Prostate gland (tissue), 2 donors: ENCODE measurements around the gene CBR1. TPM values are rescaled to one million over a fixed set of nuclear protein-coding genes. Genes with fewer than 3 reads are reported as not detected.

ENCODE experiments used
- DNase-seq: peaks from one replicate; pipeline ENCODE4 v3.0.0-alpha.2; 2019; ENCODE audit warnings: low spot score
- H3K27ac ChIP-seq, 2 donors: fragments of 200-600 bp; sonication (generic); 2 replicates each; pipeline ENCODE4 v1.5.1; 2017 to 2019
- H3K27me3 ChIP-seq: fragments of 200-600 bp; sonication (generic); replicated peaks from 2 replicates; pipeline ENCODE4 v1.5.1; 2019; ENCODE audit not compliant: insufficient read depth
- H3K36me3 ChIP-seq, 2 donors: fragments of 200-600 bp; sonication (generic); 1 replicate in 1 of 2; 2 replicates in 1 of 2; pipeline versions ENCODE4 v1.5.1 to v1.8.1; 2017 to 2019
- H3K4me1 ChIP-seq: fragments of 200-600 bp; sonication (generic); replicated peaks from 2 replicates; pipeline ENCODE4 v1.5.1; 2019
- H3K4me3 ChIP-seq, 2 donors: fragments of 200-600 bp; sonication (generic); 2 replicates each; pipeline ENCODE4 v1.5.1; 2017 to 2019
- H3K9me3 ChIP-seq: fragments of 200-600 bp; sonication (generic); 2 replicates; pipeline ENCODE4 v1.5.1; 2017
- POLR2A ChIP-seq: fragments of 450-650 bp; IDR thresholded peaks from one replicate; pipeline ENCODE4 v1.6.1; 2016; ENCODE audit warnings: antibody characterized with exemption, mild to moderate bottlenecking
- POLR2AphosphoS5 ChIP-seq: sonication (generic); formaldehyde crosslinking; IDR thresholded peaks from one replicate; pipeline ENCODE4 v1.6.1; 2017; ENCODE audit warnings: antibody characterized with exemption
- WGBS: methylation state at CpG from one replicate; pipeline ENCODE4 v1.1.5; 2018; 5-methylcytosine and 5-hydroxymethylcytosine counted together
- intact Hi-C: fragments of 100-400 bp; cut with DNase I; formaldehyde crosslinking; loops from one replicate; pipeline ENCODE4 v1.14.2; 2022
- total RNA-seq, 2 donors: library from RNA; depleted of rRNA; stranded (reverse); fragments of >200 nt; gene quantifications; one replicate each; pipeline ENCODE4 v1.1.0, GENCODE V29; 2016
- TF ChIP-seq, protein P1 (sequence below), 4 experiments: fragments of 200-600 bp in 2 of 4; fragments of 450-650 bp in 2 of 4; sonication (generic) in 2 of 4; IDR thresholded peaks; 1 replicate in 3 of 4; 2 replicates in 1 of 4; pipeline ENCODE4 v1.5.1; 2016 to 2019; ENCODE audit warnings: antibody characterized with exemption in 4 of 4, mild to moderate bottlenecking in 2 of 4, moderate library complexity in 2 of 4

The CBR1 gene
- total RNA-seq, 2 donors from 2014 or later = 200 to 571 TPM

DNA sequence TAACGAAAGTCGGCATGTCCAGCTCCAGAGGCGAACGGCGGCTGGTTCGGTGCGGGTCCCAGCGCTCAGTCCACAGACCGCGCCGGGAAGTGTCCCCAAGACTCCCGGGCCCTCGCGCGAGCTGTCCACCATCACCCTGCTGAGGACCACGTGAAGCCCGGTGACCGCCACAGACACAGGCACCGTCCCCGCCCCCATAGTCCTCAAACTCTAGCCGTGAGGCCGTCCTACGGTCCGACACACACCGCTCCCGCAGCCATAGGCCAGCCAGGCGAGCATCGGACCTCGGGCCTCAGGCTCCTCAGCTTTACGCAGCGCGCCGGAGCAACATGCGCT is 10.0 kb upstream of the CBR1 start:
- peak overlapping the region; percentile 84 to 89 for H3K27ac ChIP-seq
- H3K4me1 ChIP-seq = peaks cover 9% of the 10 kb centered on the region
- peak overlapping the region; percentile 57 to 61 for H3K4me3 ChIP-seq
- DNase-seq = peak; percentile 14
- H3K9me3 ChIP-seq = no peaks in the 10 kb centered on the region
- intact Hi-C loops = no loop called here
- H3K27me3 ChIP-seq = no peaks in the 10 kb centered on the region
- peaks cover 3 to 9% of the 10 kb centered on the region in 2 donors for H3K36me3 ChIP-seq
- TF ChIP-seq POLR2AphosphoS5 (no peak), POLR2A (no peak)
- TF ChIP-seq, protein P1, sequence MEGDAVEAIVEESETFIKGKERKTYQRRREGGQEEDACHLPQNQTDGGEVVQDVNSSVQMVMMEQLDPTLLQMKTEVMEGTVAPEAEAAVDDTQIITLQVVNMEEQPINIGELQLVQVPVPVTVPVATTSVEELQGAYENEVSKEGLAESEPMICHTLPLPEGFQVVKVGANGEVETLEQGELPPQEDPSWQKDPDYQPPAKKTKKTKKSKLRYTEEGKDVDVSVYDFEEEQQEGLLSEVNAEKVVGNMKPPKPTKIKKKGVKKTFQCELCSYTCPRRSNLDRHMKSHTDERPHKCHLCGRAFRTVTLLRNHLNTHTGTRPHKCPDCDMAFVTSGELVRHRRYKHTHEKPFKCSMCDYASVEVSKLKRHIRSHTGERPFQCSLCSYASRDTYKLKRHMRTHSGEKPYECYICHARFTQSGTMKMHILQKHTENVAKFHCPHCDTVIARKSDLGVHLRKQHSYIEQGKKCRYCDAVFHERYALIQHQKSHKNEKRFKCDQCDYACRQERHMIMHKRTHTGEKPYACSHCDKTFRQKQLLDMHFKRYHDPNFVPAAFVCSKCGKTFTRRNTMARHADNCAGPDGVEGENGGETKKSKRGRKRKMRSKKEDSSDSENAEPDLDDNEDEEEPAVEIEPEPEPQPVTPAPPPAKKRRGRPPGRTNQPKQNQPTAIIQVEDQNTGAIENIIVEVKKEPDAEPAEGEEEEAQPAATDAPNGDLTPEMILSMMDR (IDR thresholded peaks at IDR 0.05) = no peak
- 0% methylated on average over 34 of the region's 34 CpGs for WGBS

GRCh38 chr21:36060159-36060921 is 9.5 kb upstream of the CBR1 start, which contains the start of gene SETD4:
Gene SETD4, minus strand, starts transcription at chr21:36060526. Its CDS starts 1,638 bp downstream, at chr21:36058888.
- H3K4me1 ChIP-seq = peaks cover 9% of the 10 kb centered on the region
- WGBS = under 1% methylated on average over 56 of the region's 57 CpGs
- H3K36me3 ChIP-seq = peaks cover 3 to 9% of the 10 kb centered on the region in 2 donors
- no peaks in the 10 kb centered on the region for H3K9me3 ChIP-seq
- intact Hi-C loops = no loop called here
- peak; percentile 80 for DNase-seq
- TF ChIP-seq, protein P1 (IDR thresholded peaks at IDR 0.05) = no peak
- TF ChIP-seq POLR2AphosphoS5 = peak; percentile 89
- peak; percentile 81 for TF ChIP-seq POLR2A
- H3K27me3 ChIP-seq = no peaks in the 10 kb centered on the region
- peak within 1 kb of the TSS; percentile 84 to 89 for H3K27ac ChIP-seq
- peak within 1 kb of the TSS; percentile 57 to 61 for H3K4me3 ChIP-seq

- no peak for DNase-seq
- 98% methylated on average over 2 of the region's 2 CpGs for WGBS
- intact Hi-C loops = no loop called here
- H3K27ac ChIP-seq = no peak overlapping the region
- TF ChIP-seq, protein P1 (IDR thresholded peaks at IDR 0.05) = no peak
- no peak for TF ChIP-seq POLR2AphosphoS5
- TF ChIP-seq POLR2A = no peak
- H3K27me3 ChIP-seq = no peaks in the 10 kb centered on the region
- H3K36me3 ChIP-seq = peaks cover 0 to 2% of the 10 kb centered on the region in 2 donors
- H3K4me3 ChIP-seq = no peak overlapping the region
- peaks cover 9% of the 10 kb centered on the region for H3K4me1 ChIP-seq
- H3K9me3 ChIP-seq = no peaks in the 10 kb centered on the region
These were observed 8.4 kb upstream of the CBR1 start for GRCh38 chr21:36061445-36061844.

DNA sequence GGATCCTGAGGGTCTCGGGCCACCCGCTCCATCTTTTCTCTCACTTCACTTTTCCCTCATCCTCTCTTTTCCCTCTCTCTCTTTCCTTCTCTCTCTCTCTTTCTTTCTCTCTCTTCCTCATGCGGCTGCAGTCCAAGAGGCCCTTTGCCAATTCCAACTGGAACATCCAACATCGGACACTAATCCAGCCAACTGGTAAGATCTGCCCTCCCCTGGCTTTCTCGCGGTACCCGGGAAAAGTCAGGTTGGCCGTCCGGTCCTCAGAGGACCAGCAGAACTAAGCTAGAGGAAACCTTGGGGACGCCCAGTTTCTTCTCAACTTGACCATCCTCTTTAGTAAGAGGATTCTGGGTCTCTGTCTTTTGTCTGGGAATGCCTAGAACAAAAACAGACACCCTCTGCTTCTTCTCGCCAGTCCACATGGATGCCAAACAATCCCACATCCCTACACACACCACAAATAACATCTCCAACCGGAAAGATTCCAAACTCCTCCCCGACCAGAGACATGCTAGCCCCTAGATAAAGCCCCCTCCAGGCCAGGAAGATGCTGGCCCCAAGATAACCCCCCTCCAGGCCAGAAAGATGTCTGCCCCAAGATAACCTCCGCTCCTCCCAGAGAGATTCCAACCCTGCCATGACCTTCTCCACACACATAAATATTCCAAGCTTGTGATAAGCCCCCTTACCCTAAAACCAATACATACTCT is 6.3 kb upstream of the CBR1 start:
- Histone ChIP-seq H3K27ac (no peak overlapping the region), H3K4me3 (no peak overlapping the region), H3K9me3 (no peaks in the 10 kb centered on the region), H3K27me3 (no peaks in the 10 kb centered on the region), H3K4me1 (peaks cover 9% of the 10 kb centered on the region), H3K36me3 (no peaks in the 10 kb centered on the region)
- TF ChIP-seq POLR2AphosphoS5 (no peak), POLR2A (no peak)
- TF ChIP-seq, protein P1 (IDR thresholded peaks at IDR 0.05) = no peak
- intact Hi-C loops = no loop called here
- no peak for DNase-seq
- 88% methylated on average over 14 of the region's 14 CpGs for WGBS
